ENCODE results near the gene DUSP8.

- TF ChIP-seq CTCF (conservative IDR thresholded peaks at IDR 0.05; ENCODE audit: low read length) (peak; percentile 21; the same call in 1 of the 2 replicates), EZH2phosphoT487 (IDR thresholded peaks at IDR 0.05; ENCODE audit: borderline replicate concordance) (no peak)
Observed at GRCh38 chr11:1505480-1505879, 66.6 kb downstream of the DUSP8 start.
